ENCODE measurements around the gene DAZ2. TPM values are rescaled to one million over a fixed set of nuclear protein-coding genes. Genes with fewer than 3 reads are reported as not detected.
"Not testable (repeated sequence)": the region's sequence is repeated elsewhere in the genome, so short reads cannot be mapped to it uniquely, and the experiment has no call there.

The DAZ2 gene
- polyA plus RNA-seq (ENCODE audit: insufficient read length): not detected

DNA sequence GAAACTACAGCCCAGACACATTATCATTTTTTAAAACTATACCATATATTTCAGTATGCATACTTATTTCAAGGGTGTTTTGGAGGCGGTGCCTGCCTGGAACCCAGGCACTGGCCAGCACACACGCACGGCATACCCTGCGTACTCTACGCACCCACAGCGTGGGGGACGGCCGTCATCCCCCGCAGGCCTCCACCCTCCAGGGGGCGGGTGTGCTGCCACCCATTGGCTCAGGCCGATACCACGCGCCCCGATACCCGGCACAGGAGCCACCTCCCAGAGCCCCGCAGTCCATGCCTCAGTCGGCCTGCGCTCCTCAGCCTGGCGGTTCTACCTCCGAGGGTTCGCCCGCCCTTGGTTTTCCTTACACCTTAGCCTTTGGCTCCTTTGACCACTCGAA, at the start of gene DAZ2:
Gene DAZ2, plus strand, starts transcription at position 301 of the 400 bp plus-strand sequence. CDS start 208 bp downstream, outside the sequence.
- not testable (repeated sequence) for DNase-seq (ENCODE audit: low read depth)

- DNase-seq (ENCODE audit: low read depth): not testable (repeated sequence)
These were observed 20.4 kb upstream of the DAZ2 start, which contains the start of gene DAZ1 for GRCh38 chrY:23198908-23199307. DAZ1 (minus strand) TSS chrY:23199008; CDS start chrY:23198800, 208 bp downstream.

DNA sequence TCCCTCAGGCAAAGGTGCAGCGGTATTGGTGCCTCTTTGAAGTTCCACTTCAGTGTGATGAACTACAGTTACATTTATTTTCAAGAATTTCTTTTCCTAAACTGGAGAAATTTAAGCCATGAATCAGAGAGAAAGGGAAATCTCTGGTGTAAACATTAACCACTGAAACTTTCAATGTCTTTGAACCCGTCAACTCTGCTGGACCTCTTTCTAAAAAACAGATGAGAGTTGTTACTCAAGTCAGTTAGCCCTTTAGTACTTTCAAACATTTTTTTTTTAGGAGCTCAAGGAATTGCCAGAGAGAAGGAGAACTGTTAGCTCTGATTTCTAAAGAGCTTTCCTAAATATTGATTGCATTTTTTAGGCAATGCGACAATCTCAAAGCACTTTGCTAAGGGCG, 11.9 kb upstream of the DAZ2 start:
- not testable (repeated sequence) for DNase-seq (ENCODE audit: low read depth)

- DNase-seq (ENCODE audit: low read depth): not testable (repeated sequence)
These were observed 9.4 kb upstream of the DAZ2 start for GRCh38 chrY:23209802-23210495.

DNA sequence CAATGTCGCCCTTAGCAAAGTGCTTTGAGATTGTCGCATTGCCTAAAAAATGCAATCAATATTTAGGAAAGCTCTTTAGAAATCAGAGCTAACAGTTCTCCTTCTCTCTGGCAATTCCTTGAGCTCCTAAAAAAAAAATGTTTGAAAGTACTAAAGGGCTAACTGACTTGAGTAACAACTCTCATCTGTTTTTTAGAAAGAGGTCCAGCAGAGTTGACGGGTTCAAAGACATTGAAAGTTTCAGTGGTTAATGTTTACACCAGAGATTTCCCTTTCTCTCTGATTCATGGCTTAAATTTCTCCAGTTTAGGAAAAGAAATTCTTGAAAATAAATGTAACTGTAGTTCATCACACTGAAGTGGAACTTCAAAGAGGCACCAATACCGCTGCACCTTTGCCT, 8.7 kb upstream of the DAZ2 start:
- not testable (repeated sequence) for DNase-seq (ENCODE audit: low read depth)

Other genes with a start within 250 kb of the DAZ2 start
- gene BPY2, start 235.3 kb upstream of the DAZ2 start, polyA plus RNA-seq (ENCODE audit: insufficient read length): not detected
- not detected for gene DAZ1, start 20.5 kb upstream of the DAZ2 start, polyA plus RNA-seq (ENCODE audit: insufficient read length)